OCI-LY1 (cell line): ENCODE data around the gene SH3BGRL.

Experiments used
- CTCF ChIP-seq: fragments of 200-600 bp; sonication (generic), shearing (Covaris generic); IDR thresholded peaks from 2 replicates; pipeline ENCODE4 v1.5.1; 2017; ENCODE audit warnings: mild to moderate bottlenecking, antibody characterized with exemption, low read length, moderate library complexity, mixed read lengths
- EZH2 ChIP-seq: fragments of 200-600 bp; sonication (generic), shearing (Covaris generic); IDR thresholded peaks from 2 replicates; pipeline ENCODE4 v1.8.0; 2017; ENCODE audit warnings: borderline replicate concordance, mixed run types, mild to moderate bottlenecking, antibody characterized with exemption, low read length, moderate library complexity, mixed read lengths

- peak; percentile 58; the same call in 1 of the 2 replicates for TF ChIP-seq CTCF
- no peak for TF ChIP-seq EZH2
These were observed 6.2 kb upstream of the SH3BGRL start for GRCh38 chrX:81195712-81196111.
